K562 (cell line): ENCODE results near the gene ADAMTS7. TPM values are rescaled to one million over a fixed set of nuclear protein-coding genes. Genes with fewer than 3 reads are reported as not detected.

Source experiments
- ATAC-seq: fragments of 200-7000 bp; cut with Tn5 transposase; 3 replicates; pipeline ENCODE4 v1.9.1; 2020; ENCODE audit warnings: moderate library complexity
- BruUV-seq: library from RNA; stranded (reverse); fragments of 400-500 nt; replicated peaks from 2 replicates; lab custom pipeline; 2021; lab: Mats Ljungman, UMichigan
- CTCF ChIA-PET: fragments of 300-600 bp; formaldehyde crosslinking; extraction: SDS; loops from one replicate; lab custom pipeline; 2021; ENCODE audit warnings: low intra/inter-chr PET ratio; lab: Yijun Ruan, JAX
- POLR2A ChIA-PET: fragments of 300-600, 350-650 bp; sonication (Branson Sonifier 250); formaldehyde crosslinking; extraction: SDS; loops from one replicate; lab custom pipeline; 2021; ENCODE audit warnings: antibody characterized with exemption, inconsistent platforms; lab: Yijun Ruan, JAX
- DNase-seq, 4 experiments: peaks; one replicate each; pipeline versions ENCODE4 v3.0.0 to v3.0.0-alpha.2; 2011 to 2018; ENCODE audit warnings: low spot score in 3 of 4, mixed read lengths in 3 of 4; ENCODE audit errors: extremely low read depth in 1 of 4
- FAIRE-seq: peaks from 2 replicates; lab custom pipeline; 2011; peaks lifted over from hg19 to GRCh38; lab: Jason Lieb, UNC
- H2AFZ ChIP-seq: 2 replicates; pipeline ENCODE4 v1.6.0; 2011; ENCODE audit warnings: low read depth, low read length, control low read depth, inconsistent platforms
- H3K27ac ChIP-seq: fragments of 200-600 bp; 3 replicates; pipeline ENCODE4 v1.8.0; 2011; ENCODE audit warnings: low read depth, mild to moderate bottlenecking, control low read depth, inconsistent platforms, low read length, moderate library complexity, mixed read lengths; ENCODE audit errors: extremely low read depth
- H3K27me3 ChIP-seq, 2 experiments: fragments of 300-600 bp in 1 of 2; 2 replicates in 1 of 2; 3 replicates in 1 of 2; pipeline versions ENCODE4 v1.6.0 to v1.8.0; 2011; ENCODE audit warnings: inconsistent platforms in 2 of 2, low read length in 2 of 2, mild to moderate bottlenecking in 1 of 2, mixed read lengths in 1 of 2, moderate library complexity in 1 of 2; ENCODE audit not compliant: control insufficient read depth in 2 of 2, insufficient read depth in 2 of 2
- H3K36me3 ChIP-seq: fragments of 300-600 bp; 3 replicates; pipeline ENCODE4 v1.8.0; 2011; ENCODE audit warnings: mild to moderate bottlenecking, low read length, inconsistent platforms; ENCODE audit not compliant: control insufficient read depth, insufficient read depth
- H3K4me1 ChIP-seq, 2 experiments: fragments of 200-600 bp in 1 of 2; replicated peaks in 1 of 2; 2 replicates in 1 of 2; 3 replicates in 1 of 2; pipeline versions ENCODE4 v1.5.1 to v1.8.0; 2011; ENCODE audit warnings: inconsistent platforms in 2 of 2, low read length in 2 of 2, mild to moderate bottlenecking in 1 of 2, mixed read lengths in 1 of 2, moderate library complexity in 1 of 2; ENCODE audit not compliant: control insufficient read depth in 2 of 2, insufficient read depth in 2 of 2
- H3K4me2 ChIP-seq: 2 replicates; pipeline ENCODE4 v1.6.1; 2011; ENCODE audit warnings: low read length, control low read depth, inconsistent platforms, mixed read lengths; ENCODE audit not compliant: insufficient read depth
- H3K4me3 ChIP-seq: fragments of 200-600 bp; sonication (generic), shearing (Covaris generic); 2 replicates; pipeline ENCODE4 v1.5.1; 2016; ENCODE audit warnings: control low read depth, inconsistent platforms
- H3K79me2 ChIP-seq: fragments of 200-600 bp; 3 replicates; pipeline ENCODE4 v1.8.0; 2011; ENCODE audit warnings: low read length, inconsistent platforms; ENCODE audit not compliant: control insufficient read depth, insufficient read depth
- H3K9ac ChIP-seq, 2 experiments: 2 replicates each; pipeline versions ENCODE4 v1.6.0 to v1.6.1; 2011; ENCODE audit warnings: low read depth in 2 of 2, low read length in 2 of 2, control low read depth in 1 of 2, inconsistent platforms in 1 of 2, mild to moderate bottlenecking in 1 of 2, mixed read lengths in 1 of 2; ENCODE audit not compliant: insufficient read depth in 1 of 2
- H3K9me1 ChIP-seq: one replicate; pipeline ENCODE4 v1.6.0; 2011; ENCODE audit warnings: inconsistent platforms, mild to moderate bottlenecking, low read length, moderate library complexity; ENCODE audit not compliant: control insufficient read depth, insufficient read depth
- H3K9me3 ChIP-seq: replicated peaks from 2 replicates; pipeline ENCODE4 v1.5.1; 2011; ENCODE audit warnings: low read depth, low read length, inconsistent platforms; ENCODE audit not compliant: control insufficient read depth, insufficient read depth
- H4K20me1 ChIP-seq: replicated peaks from 2 replicates; pipeline ENCODE4 v1.6.1; 2011; ENCODE audit warnings: low read length, inconsistent platforms, mixed read lengths; ENCODE audit not compliant: control insufficient read depth, insufficient read depth
- FOS ChIP-seq: IDR thresholded peaks from 3 replicates; pipeline ENCODE4 v1.6.1; 2011; ENCODE audit not compliant: insufficient read length; ENCODE audit errors: extremely low read depth
- GABPA ChIP-seq: fragments of 200-800 bp; sonication (Bioruptor generic); conservative IDR thresholded peaks from 2 replicates; pipeline ENCODE4 v1.6.1; 2016; ENCODE audit warnings: low read depth, missing genetic modification characterization, missing compliant biosample characterization
- MXD1 ChIP-seq: fragments of 250-450 bp; sonication (Bioruptor Pico); IDR thresholded peaks from 2 replicates; pipeline ENCODE4 v1.8.0; 2021; ENCODE audit warnings: borderline replicate concordance, mild to moderate bottlenecking, moderate library complexity; ENCODE audit not compliant: poor library complexity, severe bottlenecking
- ZMIZ1 ChIP-seq, 2 experiments: fragments of 150-350 bp in 1 of 2; IDR thresholded peaks; 2 replicates each; pipeline ENCODE4 v1.6.1; 2012 to 2016; ENCODE audit warnings: low read depth in 2 of 2, low read length in 2 of 2, mild to moderate bottlenecking in 1 of 2, moderate library complexity in 1 of 2
- WGBS: fragments of 100-300 bp; shearing (Covaris generic); methylation state at CpG from one replicate; pipeline ENCODE4 v1.1.6; 2016; ENCODE audit warnings: low coverage, mixed read lengths; ENCODE audit not compliant: insufficient coverage; ENCODE audit errors: missing lambda C conversion rate; 5-methylcytosine and 5-hydroxymethylcytosine counted together
- in situ Hi-C: fragments of 300-500 bp; cut with MboI; formaldehyde crosslinking; loops from 4 replicates; pipeline ENCODE4 v1.15.0; 2018; ENCODE audit warnings: inconsistent platforms, mixed read lengths
- intact Hi-C: fragments of 100-400 bp; cut with micrococcal nuclease; formaldehyde crosslinking; loops from 2 replicates; pipeline ENCODE4 v1.14.2; 2022
- polyA plus RNA-seq, 8 experiments: library from polyadenylated mRNA; depleted of rRNA in 4 of 8; stranded (reverse) in 5 of 8; unstranded in 3 of 8; fragments of >200 nt; fragmentation: Nextera tagmentation in 2 of 8; fragmentation: Illumina TruSeq in 1 of 8; extraction: Ambion mirVana in 2 of 8; extraction: Trizol in 1 of 8; gene quantifications; 2 replicates each; pipeline versions ENCODE4 v1.2.1 to v1.2.3, GENCODE V29; 2011 to 2014; ENCODE audit warnings: inconsistent platforms in 1 of 8, missing spikeins in 1 of 8
- total RNA-seq, 7 experiments: library from RNA; depleted of rRNA in 6 of 7; stranded (reverse); fragments of >200 nt in 6 of 7; fragmentation: Illumina TruSeq in 2 of 7; extraction: Trizol in 2 of 7; gene quantifications; 2 replicates each; pipeline versions ENCODE4 v1.2.1 to v1.2.3, GENCODE V29; 2011 to 2021; ENCODE audit warnings: low replicate concordance in 1 of 7

The ADAMTS7 gene
- total and polyA plus RNA-seq, 9 of the 15 experiments (the other 6 are each of a cell fraction or from before 2014, with no cell fraction given) = 0.05 to 0.07 TPM; not detected in 7

- WGBS = 25% methylated on average over 1 of the region's 3 CpGs
- Histone ChIP-seq H3K79me2 (no peaks in the 10 kb centered on the region), H3K9me1 (no peaks in the 10 kb centered on the region), H4K20me1 (no peaks in the 10 kb centered on the region), H3K9ac (no peak overlapping the region; a peak in 1 of 4 replicates)
- FAIRE-seq = no peak
- no peak for DNase-seq
- TF ChIP-seq FOS (no peak), ZMIZ1 (IDR thresholded peaks at IDR 0.05; ENCODE audit: low read depth in 2 of 2, low read length in 2 of 2) (no peak), GABPA (tag) (peak; percentile 36), MXD1 (no peak)
- TF ChIP-seq, all 486 proteins: peak for 1
- no peak; the same call in 2 of the 3 replicates for ATAC-seq
- Histone ChIP-seq H3K27me3 (peaks cover 2 to 24% of the 10 kb centered on the region in 2 experiments; a peak in 2 of 5 replicates), H3K4me1 (peaks cover 0 to 21% of the 10 kb centered on the region in 2 experiments; a peak in 1 of 5 replicates), H3K4me2 (no peak overlapping the region), H2AFZ (no peak overlapping the region), H3K36me3 (no peaks in the 10 kb centered on the region), H3K9me3 (no peaks in the 10 kb centered on the region), H3K27ac (no peak overlapping the region), H3K4me3 (no peak overlapping the region)
- ChIA-PET POLR2A (no interaction called here), CTCF (no interaction called here)
- no TSS peak for BruUV-seq
- intact Hi-C loops (no loop called here), in situ Hi-C loops (loop anchor here (5.0 kb wide), 1 partner anchor 770 kb away; no protein-coding TSS in a partner anchor)
Measured at GRCh38 chr15:78761891-78762385, 49.3 kb downstream of the ADAMTS7 start.
